GM15510 (cell line): ENCODE measurements around the gene GSG1L.

Experiments used
- POLR2A ChIP-seq: IDR thresholded peaks from 3 replicates; pipeline ENCODE4 v1.6.1; 2011; ENCODE audit warnings: borderline replicate concordance; ENCODE audit not compliant: insufficient read length; ENCODE audit errors: extremely low read depth

Gene GSG1L

DNA sequence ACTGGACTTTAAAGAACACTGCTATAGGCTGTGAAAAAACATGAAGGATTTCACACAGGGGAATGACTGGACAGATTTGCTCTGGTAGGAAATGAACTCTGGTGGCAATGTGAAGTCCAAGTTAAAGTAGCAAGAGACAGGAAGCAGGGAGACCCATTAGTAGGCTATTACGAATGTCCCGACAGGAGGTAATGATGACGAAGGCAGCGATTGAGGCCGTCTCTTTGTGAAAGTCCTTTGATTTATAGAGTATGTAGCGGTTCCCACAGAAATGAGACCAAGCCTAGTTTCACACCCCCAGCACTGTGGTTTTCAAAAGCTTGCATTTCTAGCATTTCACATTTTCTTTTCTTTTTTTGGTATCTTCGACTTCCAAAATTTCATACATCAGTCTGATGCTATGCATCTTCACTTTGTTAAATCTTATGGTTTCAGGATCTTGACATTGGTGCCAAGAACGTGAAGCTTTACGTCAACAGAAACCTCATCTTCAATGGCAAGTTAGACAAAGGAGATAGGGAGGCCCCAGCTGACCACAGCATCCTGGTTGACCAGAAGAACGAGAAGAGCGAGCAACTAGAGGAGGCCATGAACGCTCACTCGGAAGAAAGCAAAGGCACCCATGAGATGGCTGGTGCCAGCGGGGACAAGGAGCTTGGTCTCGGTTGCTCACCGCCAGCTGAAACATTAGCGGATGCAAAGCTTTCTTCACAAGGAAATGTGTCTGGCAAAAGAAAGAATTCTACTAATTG is 323.7 kb downstream of the GSG1L start:
- TF ChIP-seq POLR2A: no peak

DNA sequence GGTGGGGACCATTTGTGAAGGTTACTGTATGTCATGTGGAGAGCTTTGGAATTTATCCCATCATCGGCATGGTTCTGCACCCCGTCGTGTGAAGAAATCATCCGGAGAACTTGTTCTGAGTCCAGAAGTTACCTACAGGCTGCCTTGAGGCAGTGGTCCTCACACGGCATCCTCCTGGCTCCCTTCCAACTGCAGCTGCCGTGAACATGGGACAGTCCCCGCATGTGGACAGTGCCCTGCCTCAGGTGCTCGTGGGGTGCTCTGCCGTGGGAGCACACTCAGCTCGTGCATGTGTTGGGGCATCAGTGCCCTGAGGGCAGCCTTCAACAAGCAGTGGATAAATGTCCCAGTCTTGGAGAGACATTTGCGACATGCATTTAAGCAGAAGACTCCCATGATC is 324.9 kb downstream of the GSG1L start:
- TF ChIP-seq POLR2A: no peak
